ENCODE data around the gene AIG1. TPM values are rescaled to one million over a fixed set of nuclear protein-coding genes. Genes with fewer than 3 reads are reported as not detected.

Gene AIG1
- total RNA-seq, 2 donors from 2014 or later, result 11.9 to 13.5 TPM

DNA sequence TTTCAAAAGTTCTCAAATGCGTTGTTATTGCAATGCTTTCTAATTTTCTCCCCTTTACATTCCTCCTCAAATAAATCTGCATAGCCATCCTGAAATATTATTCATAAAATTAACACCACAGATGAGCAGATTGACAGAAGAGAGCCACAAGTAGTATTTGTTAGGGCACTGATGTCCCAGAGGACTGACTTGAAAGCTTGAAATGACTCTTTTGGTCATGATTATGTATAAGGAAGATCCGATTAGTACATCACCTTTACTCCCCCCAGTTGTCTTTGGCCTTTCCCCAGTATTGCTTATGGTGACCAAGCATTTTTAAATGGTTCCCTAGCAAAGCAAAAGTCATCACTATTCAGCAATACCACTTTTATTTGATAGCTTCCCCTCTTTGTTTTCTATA lies 202.2 kb downstream of the AIG1 start:
- H3K4me3 ChIP-seq, result no peak overlapping the region
- no peak for ATAC-seq
- no peaks in the 10 kb centered on the region for H3K4me1 ChIP-seq
- intact Hi-C loops (cut with DNase I), result no loop called here
- no peaks in the 10 kb centered on the region for H3K27me3 ChIP-seq
- 85 to 89% methylated on average over 2 of the region's 2 CpGs for WGBS, 2 donors
- no peak overlapping the region for H3K27ac ChIP-seq
- TF ChIP-seq, protein P1, sequence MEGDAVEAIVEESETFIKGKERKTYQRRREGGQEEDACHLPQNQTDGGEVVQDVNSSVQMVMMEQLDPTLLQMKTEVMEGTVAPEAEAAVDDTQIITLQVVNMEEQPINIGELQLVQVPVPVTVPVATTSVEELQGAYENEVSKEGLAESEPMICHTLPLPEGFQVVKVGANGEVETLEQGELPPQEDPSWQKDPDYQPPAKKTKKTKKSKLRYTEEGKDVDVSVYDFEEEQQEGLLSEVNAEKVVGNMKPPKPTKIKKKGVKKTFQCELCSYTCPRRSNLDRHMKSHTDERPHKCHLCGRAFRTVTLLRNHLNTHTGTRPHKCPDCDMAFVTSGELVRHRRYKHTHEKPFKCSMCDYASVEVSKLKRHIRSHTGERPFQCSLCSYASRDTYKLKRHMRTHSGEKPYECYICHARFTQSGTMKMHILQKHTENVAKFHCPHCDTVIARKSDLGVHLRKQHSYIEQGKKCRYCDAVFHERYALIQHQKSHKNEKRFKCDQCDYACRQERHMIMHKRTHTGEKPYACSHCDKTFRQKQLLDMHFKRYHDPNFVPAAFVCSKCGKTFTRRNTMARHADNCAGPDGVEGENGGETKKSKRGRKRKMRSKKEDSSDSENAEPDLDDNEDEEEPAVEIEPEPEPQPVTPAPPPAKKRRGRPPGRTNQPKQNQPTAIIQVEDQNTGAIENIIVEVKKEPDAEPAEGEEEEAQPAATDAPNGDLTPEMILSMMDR (IDR thresholded peaks at IDR 0.05), result no peak
- TF ChIP-seq POLR2A (IDR thresholded peaks at IDR 0.05), result no peak
- H3K9me3 ChIP-seq, result no peaks in the 10 kb centered on the region
- no peaks in the 10 kb centered on the region for H3K36me3 ChIP-seq (replicated peaks in 1 of 2; ENCODE audit: insufficient read depth in 1 of 2, low read depth in 2 of 2)
- no peak for DNase-seq

DNA sequence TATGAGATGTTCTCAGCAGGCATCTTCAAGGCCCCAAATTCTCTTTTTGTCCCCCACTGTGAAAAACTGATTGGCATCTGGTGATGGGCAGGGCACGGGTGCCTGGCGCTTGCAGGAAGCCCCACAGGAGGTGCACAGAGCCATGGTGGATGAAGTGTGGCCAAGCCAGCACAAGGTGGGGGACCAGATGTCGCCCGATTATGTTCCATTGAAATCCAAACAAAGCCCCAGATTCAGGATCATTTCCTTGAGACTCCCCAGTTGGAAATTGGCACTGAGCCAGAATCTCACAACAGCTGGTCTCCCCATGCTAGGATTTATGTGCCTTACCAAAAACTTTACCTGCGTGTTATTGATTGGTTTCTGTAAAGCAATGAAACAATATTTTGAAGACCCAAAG lies 203.7 kb downstream of the AIG1 start:
- TF ChIP-seq POLR2A (IDR thresholded peaks at IDR 0.05), result no peak
- TF ChIP-seq, protein P1 (IDR thresholded peaks at IDR 0.05), result no peak

DNA sequence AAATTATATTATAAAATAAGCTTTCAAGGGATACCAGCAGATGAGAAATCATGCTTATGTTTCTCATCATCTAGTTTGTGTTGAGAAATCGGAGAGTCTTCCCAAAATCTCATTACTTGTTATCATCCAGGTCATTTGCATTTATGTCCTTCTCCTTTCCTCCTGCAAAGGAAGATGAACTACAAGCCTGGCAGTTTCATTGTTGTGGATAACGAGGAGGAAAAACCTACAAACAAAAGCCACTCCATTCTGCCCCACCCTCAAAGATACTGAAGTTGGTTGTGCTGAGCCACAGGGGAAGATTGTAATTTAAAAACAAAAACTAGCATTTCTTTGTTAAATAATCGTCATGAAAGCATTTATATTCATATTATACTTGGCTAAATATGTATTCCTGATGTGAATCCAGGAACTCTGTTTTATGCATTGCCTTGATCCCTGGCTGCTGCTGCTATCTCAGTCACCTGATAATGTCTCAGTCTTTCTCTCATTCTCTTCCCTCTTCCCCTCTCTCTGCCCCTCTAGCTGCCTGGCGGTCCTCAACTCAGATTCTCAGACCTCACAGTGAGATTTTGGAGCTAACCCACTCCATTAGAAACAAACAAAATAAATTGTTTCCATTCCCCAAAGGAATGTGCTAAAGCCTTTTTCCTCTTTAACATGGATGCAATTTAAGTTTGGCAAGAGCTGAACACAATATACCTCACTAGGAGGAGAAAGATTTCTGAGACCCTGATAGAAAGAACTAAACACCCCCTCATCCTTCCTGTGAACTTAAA lies 204.5 kb downstream of the AIG1 start:
- Histone ChIP-seq H3K4me1 (no peaks in the 10 kb centered on the region), H3K9me3 (no peaks in the 10 kb centered on the region), H3K27ac (no peak overlapping the region), H3K27me3 (no peaks in the 10 kb centered on the region), H3K36me3 (replicated peaks in 1 of 2; ENCODE audit: insufficient read depth in 1 of 2, low read depth in 2 of 2) (no peaks in the 10 kb centered on the region), H3K4me3 (no peak overlapping the region)
- DNase-seq (no peak), ATAC-seq (no peak)
- WGBS, 2 donors, result 79 to 80% methylated on average over 4 of the region's 4 CpGs
- TF ChIP-seq POLR2A (IDR thresholded peaks at IDR 0.05), result no peak
- TF ChIP-seq, protein P1 (IDR thresholded peaks at IDR 0.05), result no peak
- intact Hi-C loops (cut with DNase I), result no loop called here

More for the DNA sequence above, 203.7 kb downstream of the AIG1 start:
- WGBS, 2 donors, result 88 to 90% methylated on average over 5 of the region's 5 CpGs
- H3K9me3 ChIP-seq, result no peaks in the 10 kb centered on the region
- no peaks in the 10 kb centered on the region for H3K36me3 ChIP-seq (replicated peaks in 1 of 2; ENCODE audit: insufficient read depth in 1 of 2, low read depth in 2 of 2)
- H3K4me3 ChIP-seq, result no peak overlapping the region
- no peak overlapping the region for H3K27ac ChIP-seq
- DNase-seq (no peak), ATAC-seq (no peak)
- intact Hi-C loops (cut with DNase I), result no loop called here
- no peaks in the 10 kb centered on the region for H3K4me1 ChIP-seq
- no peaks in the 10 kb centered on the region for H3K27me3 ChIP-seq

DNA sequence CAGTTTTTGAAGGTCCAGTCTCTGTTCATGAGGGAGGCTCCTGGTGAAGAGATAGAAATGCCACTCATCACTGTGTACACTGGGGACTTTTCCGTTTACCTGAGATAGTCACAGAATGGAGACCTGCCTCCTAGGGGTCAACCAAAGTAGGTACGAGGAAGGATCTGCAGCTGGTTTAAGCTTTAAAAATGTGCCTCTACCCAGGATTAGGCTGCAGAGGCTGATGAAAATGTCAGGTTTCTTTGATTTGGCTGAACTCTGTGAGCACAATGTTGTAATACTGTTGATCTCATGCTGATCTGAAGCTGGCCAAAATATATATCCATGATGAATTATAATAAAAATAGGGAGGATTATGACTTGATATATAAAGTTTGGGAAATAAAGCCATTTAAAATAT lies 207.1 kb downstream of the AIG1 start:
- no peaks in the 10 kb centered on the region for H3K36me3 ChIP-seq (replicated peaks in 1 of 2; ENCODE audit: insufficient read depth in 1 of 2, low read depth in 2 of 2)
- TF ChIP-seq POLR2A (IDR thresholded peaks at IDR 0.05), result no peak
- TF ChIP-seq, protein P1 (IDR thresholded peaks at IDR 0.05), result no peak
- ATAC-seq (no peak), DNase-seq (no peak)
- H3K27me3 ChIP-seq, result no peaks in the 10 kb centered on the region
- no peaks in the 10 kb centered on the region for H3K4me1 ChIP-seq
- no peak overlapping the region for H3K4me3 ChIP-seq
- intact Hi-C loops (cut with DNase I), result no loop called here
- H3K27ac ChIP-seq, result no peak overlapping the region
- no peaks in the 10 kb centered on the region for H3K9me3 ChIP-seq
- WGBS, 2 donors, result 79 to 82% methylated on average over 2 of the region's 2 CpGs

DNA sequence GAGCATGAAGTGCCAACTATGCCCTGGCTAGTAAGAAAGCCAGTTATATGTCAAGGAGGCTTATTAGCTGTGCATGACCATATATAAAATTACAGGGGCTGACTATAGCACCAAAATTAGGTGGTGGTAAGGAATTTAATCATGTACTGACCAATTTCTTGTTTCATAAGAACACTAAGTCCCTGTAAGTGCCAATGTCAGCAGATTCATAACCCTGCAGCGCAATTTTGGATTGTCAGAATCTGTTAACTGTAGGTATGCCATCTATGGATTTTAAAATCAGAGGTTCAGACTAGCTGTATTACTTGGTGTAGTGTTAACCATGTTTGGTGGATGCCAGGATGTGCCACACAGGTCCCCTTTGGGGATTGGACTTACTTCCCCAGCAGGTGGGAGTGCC lies 207.8 kb downstream of the AIG1 start:
- H3K4me1 ChIP-seq, result no peaks in the 10 kb centered on the region
- H3K4me3 ChIP-seq, result no peak overlapping the region
- no peak overlapping the region for H3K27ac ChIP-seq
- intact Hi-C loops (cut with DNase I), result no loop called here
- H3K36me3 ChIP-seq (replicated peaks in 1 of 2; ENCODE audit: insufficient read depth in 1 of 2, low read depth in 2 of 2), result no peaks in the 10 kb centered on the region
- ATAC-seq (no peak), DNase-seq (no peak)
- WGBS, 2 donors, result 90 to 100% methylated on average over 1 of the region's 1 CpG
- no peak for TF ChIP-seq POLR2A (IDR thresholded peaks at IDR 0.05)
- TF ChIP-seq, protein P1 (IDR thresholded peaks at IDR 0.05), result no peak
- H3K27me3 ChIP-seq, result no peaks in the 10 kb centered on the region
- no peaks in the 10 kb centered on the region for H3K9me3 ChIP-seq

Measured in body of pancreas (tissue), 4 donors.